DND-41 (cell line): ENCODE measurements around the gene PDCD10.
A peak's percentile ranks its signal among the peaks of the same experiment; 100 is the strongest.

ENCODE experiments used
- ATAC-seq: fragments of 200-7000 bp; cut with Tn5 transposase; 3 replicates; pipeline ENCODE4 v1.9.1; 2021; ENCODE audit warnings: low read depth; ENCODE audit not compliant: insufficient read depth
- DNase-seq: peaks from one replicate; pipeline ENCODE4 v3.0.0-alpha.2; 2020
- H2AFZ ChIP-seq: 2 replicates; pipeline ENCODE4 v1.6.0; 2012; ENCODE audit warnings: low read depth, low read length
- H3K27ac ChIP-seq: 2 replicates; pipeline ENCODE4 v1.5.1; 2012; ENCODE audit warnings: low read length, inconsistent platforms
- H3K27me3 ChIP-seq: fragments of 200-600 bp; sonication (generic); 2 replicates; pipeline ENCODE4 v1.6.0; 2012; ENCODE audit warnings: low read length, mild to moderate bottlenecking, inconsistent platforms; ENCODE audit not compliant: insufficient read depth, poor library complexity
- H3K36me3 ChIP-seq: 2 replicates; pipeline ENCODE4 v1.5.1; 2012; ENCODE audit warnings: low read length, inconsistent platforms; ENCODE audit not compliant: insufficient read depth
- H3K4me1 ChIP-seq: 2 replicates; pipeline ENCODE4 v1.5.1; 2012; ENCODE audit warnings: mild to moderate bottlenecking, low read length; ENCODE audit not compliant: insufficient read depth
- H3K4me2 ChIP-seq: 2 replicates; pipeline ENCODE4 v1.6.0; 2012; ENCODE audit warnings: mild to moderate bottlenecking, moderate library complexity, low read length, inconsistent platforms; ENCODE audit not compliant: insufficient read depth
- H3K4me3 ChIP-seq, 2 experiments: fragments of 200-600 bp in 1 of 2; shearing (Covaris generic) in 1 of 2; 2 replicates each; pipeline ENCODE4 v1.5.1; 2012 to 2016; ENCODE audit warnings: inconsistent platforms in 2 of 2, low read length in 2 of 2, mild to moderate bottlenecking in 2 of 2, low read depth in 1 of 2, moderate library complexity in 1 of 2
- H3K79me2 ChIP-seq: 2 replicates; pipeline ENCODE4 v1.6.0; 2012; ENCODE audit warnings: low read length, inconsistent platforms; ENCODE audit not compliant: insufficient read depth
- H3K9ac ChIP-seq: 2 replicates; pipeline ENCODE4 v1.6.0; 2012; ENCODE audit warnings: low read depth, mild to moderate bottlenecking, inconsistent platforms, low read length, moderate library complexity
- H3K9me3 ChIP-seq: 2 replicates; pipeline ENCODE4 v1.5.1; 2012; ENCODE audit warnings: low read length, moderate library complexity, mild to moderate bottlenecking, inconsistent platforms; ENCODE audit not compliant: insufficient read depth, severe bottlenecking
- H4K20me1 ChIP-seq: 2 replicates; pipeline ENCODE4 v1.6.0; 2012; ENCODE audit warnings: low read length; ENCODE audit not compliant: insufficient read depth
- CTCF ChIP-seq: IDR thresholded peaks from 2 replicates; pipeline ENCODE4 v1.5.1; 2012; ENCODE audit warnings: borderline replicate concordance, low read length, moderate library complexity, mild to moderate bottlenecking; ENCODE audit not compliant: poor library complexity, severe bottlenecking; ENCODE audit errors: extremely low read depth
- EZH2 ChIP-seq: IDR thresholded peaks from 3 replicates; pipeline ENCODE4 v1.6.1; 2012; ENCODE audit warnings: borderline replicate concordance, low read depth, mild to moderate bottlenecking, moderate library complexity, low read length, inconsistent platforms; ENCODE audit not compliant: severe bottlenecking

PDCD10 gene

GRCh38 chr3:167734498-167735232 lies at the start of gene PDCD10:
Gene PDCD10, minus strand, starts transcription at chr3:167734892. Its CDS starts 14,735 bp downstream, at chr3:167720157.
- Histone ChIP-seq H3K79me2 (peaks cover 50% of the 10 kb centered on the region), H3K4me2 (peak within 1 kb of the TSS; percentile 86), H3K9me3 (no peaks in the 10 kb centered on the region), H4K20me1 (peaks cover 18% of the 10 kb centered on the region; the same call in 1 of the 2 replicates), H3K9ac (peak within 1 kb of the TSS; percentile 72), H2AFZ (peak within 1 kb of the TSS; percentile 96), H3K27ac (peak within 1 kb of the TSS; percentile 94), H3K27me3 (no peaks in the 10 kb centered on the region), H3K4me3 (peak within 1 kb of the TSS; percentile 65 to 92; a peak in 3 of 4 replicates), H3K4me1 (peaks cover 39% of the 10 kb centered on the region), H3K36me3 (no peaks in the 10 kb centered on the region)
- no peak for TF ChIP-seq EZH2
- TF ChIP-seq CTCF = no peak
- DNase-seq (peak; percentile 97), ATAC-seq (peak; percentile 83)

DNA sequence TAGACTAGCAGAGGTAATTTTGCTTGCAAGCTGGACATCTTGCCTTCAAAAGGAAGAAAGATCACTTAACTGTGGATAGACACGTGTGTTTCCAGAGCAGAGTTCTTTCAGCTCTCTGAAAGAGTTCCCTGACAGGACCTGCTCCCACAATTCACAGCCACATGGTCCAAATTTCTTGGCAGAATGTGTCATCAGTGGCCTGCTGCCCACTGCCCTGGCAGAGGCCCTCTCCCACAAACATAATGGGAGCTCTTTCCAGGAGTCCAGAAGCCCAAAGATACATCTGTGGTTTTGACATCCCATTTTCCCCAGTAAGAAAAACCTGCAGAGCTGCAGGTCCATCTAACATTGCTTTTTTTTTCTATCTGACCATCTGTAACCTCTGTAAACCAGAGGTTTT lies 49.1 kb upstream of the PDCD10 start:
- Histone ChIP-seq H3K9me3 (no peaks in the 10 kb centered on the region), H3K9ac (no peak overlapping the region), H4K20me1 (no peaks in the 10 kb centered on the region), H2AFZ (no peak overlapping the region), H3K4me3 (no peak overlapping the region), H3K36me3 (no peaks in the 10 kb centered on the region), H3K4me1 (no peaks in the 10 kb centered on the region), H3K27ac (no peak overlapping the region), H3K79me2 (no peaks in the 10 kb centered on the region), H3K4me2 (no peak overlapping the region), H3K27me3 (no peaks in the 10 kb centered on the region)
- TF ChIP-seq EZH2 = no peak
- DNase-seq = no peak
- ATAC-seq = no peak

- Histone ChIP-seq H3K36me3 (no peaks in the 10 kb centered on the region), H3K9me3 (no peaks in the 10 kb centered on the region), H2AFZ (no peak overlapping the region), H4K20me1 (no peaks in the 10 kb centered on the region), H3K9ac (no peak overlapping the region), H3K4me2 (no peak overlapping the region), H3K27ac (no peak overlapping the region), H3K4me1 (no peaks in the 10 kb centered on the region), H3K79me2 (no peaks in the 10 kb centered on the region), H3K4me3 (no peak overlapping the region), H3K27me3 (no peaks in the 10 kb centered on the region)
- ATAC-seq (no peak), DNase-seq (no peak)
- no peak for TF ChIP-seq EZH2
- no peak for TF ChIP-seq CTCF
These were observed 45.7 kb upstream of the PDCD10 start for GRCh38 chr3:167780214-167780883.

DNA sequence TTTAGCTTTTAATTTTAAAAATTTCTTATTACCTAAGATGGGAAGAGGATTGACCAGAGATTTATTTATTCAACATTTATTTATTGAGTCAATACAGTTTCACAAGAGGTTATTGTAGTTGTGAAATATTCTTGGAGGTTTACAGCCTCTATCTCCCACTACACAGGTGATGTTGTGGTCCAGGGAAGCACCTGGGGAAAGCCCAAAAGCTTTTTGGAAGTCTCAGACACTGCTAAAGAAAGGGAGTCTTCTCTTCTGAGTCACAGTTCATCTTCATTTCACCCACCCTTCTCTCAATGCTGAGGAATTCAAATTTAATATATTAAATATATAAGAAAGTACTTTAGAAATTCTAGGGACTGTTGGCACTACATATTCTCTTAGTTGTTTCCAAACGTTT lies 42.7 kb upstream of the PDCD10 start:
- H3K79me2 ChIP-seq = no peaks in the 10 kb centered on the region
- no peaks in the 10 kb centered on the region for H3K27me3 ChIP-seq
- TF ChIP-seq EZH2 (no peak), CTCF (no peak)
- H3K4me3 ChIP-seq = no peak overlapping the region
- no peaks in the 10 kb centered on the region for H4K20me1 ChIP-seq
- DNase-seq (no peak), ATAC-seq (no peak)
- no peaks in the 10 kb centered on the region for H3K4me1 ChIP-seq
- no peaks in the 10 kb centered on the region for H3K36me3 ChIP-seq
- H3K4me2 ChIP-seq = no peak overlapping the region
- no peak overlapping the region for H3K9ac ChIP-seq
- no peak overlapping the region for H3K27ac ChIP-seq
- no peaks in the 10 kb centered on the region for H3K9me3 ChIP-seq
- H2AFZ ChIP-seq = no peak overlapping the region
